Left lung (tissue), 10 donors: ENCODE data around the gene KDSR. TPM values are rescaled to one million over a fixed set of nuclear protein-coding genes. Genes with fewer than 3 reads are reported as not detected.

Experiments
- ATAC-seq: fragments of 200-7000 bp; cut with Tn5 transposase; one replicate; pipeline ENCODE4 v1.9.1; 2020; ENCODE audit warnings: moderate library complexity
- DNase-seq, 4 donors: peaks; one replicate each; pipeline ENCODE4 v3.0.0-alpha.2; 2013 to 2020
- H3K27ac ChIP-seq, 2 donors: fragments of 200-600 bp; sonication (generic) in 1 of 2; one replicate each; pipeline versions ENCODE4 v1.5.0 to v1.8.0; 2020 to 2021
- H3K27me3 ChIP-seq, 2 donors: fragments of 200-600 bp; sonication (generic) in 1 of 2; one replicate each; pipeline versions ENCODE4 v1.5.0 to v1.8.0; 2020 to 2021
- H3K36me3 ChIP-seq, 2 donors: fragments of 200-600 bp; sonication (generic) in 1 of 2; one replicate each; pipeline versions ENCODE4 v1.5.0 to v1.8.0; 2020 to 2021
- H3K4me1 ChIP-seq, 2 donors: fragments of 200-600 bp; one replicate each; pipeline ENCODE4 v1.8.0; 2021
- H3K4me3 ChIP-seq, 2 donors: fragments of 200-600 bp; sonication (generic) in 1 of 2; one replicate each; pipeline versions ENCODE4 v1.5.0 to v1.8.0; 2020 to 2021; ENCODE audit warnings: mild to moderate bottlenecking in 1 of 2
- H3K9me3 ChIP-seq, 2 donors: fragments of 200-600 bp; sonication (generic) in 1 of 2; one replicate each; pipeline versions ENCODE4 v1.5.0 to v1.8.0; 2020 to 2021
- intact Hi-C, 2 donors: fragments of 100-400 bp; cut with DNase I; formaldehyde crosslinking; loops; one replicate each; pipeline versions ENCODE4 v1.11.2 to v1.14.2; 2022
- polyA plus RNA-seq, 6 donors: library from polyadenylated mRNA; unstranded; fragments of 120-200 nt; gene quantifications; one replicate each; pipeline ENCODE4 v1.2.1, GENCODE V29; 2013; ENCODE audit not compliant: insufficient read length in 6 of 6
- total RNA-seq, 2 donors: library from RNA; stranded (reverse); fragmentation: NEBNext Ultra II Directional; extraction: Animal tissue kit (Norgen Biotek cat#: 25700); gene quantifications; one replicate each; pipeline ENCODE4 v1.2.1, GENCODE V29; 2021
- TF ChIP-seq, protein P1 (sequence below), 2 donors: fragments of 200-600 bp; sonication (generic) in 1 of 2; IDR thresholded peaks; one replicate each; pipeline versions ENCODE4 v1.5.0 to v1.8.0; 2021; ENCODE audit warnings: antibody characterized with exemption in 2 of 2
- donor health status: DM: no; HTN: yes; CAD: no.
- donor health status: DM: no; HTN: no; CAD: no.

The KDSR gene
- total and polyA plus RNA-seq, 8 donors, result 41.1 to 70.2 (median 42.4) TPM

- Histone ChIP-seq H3K27me3 (no peaks in the 10 kb centered on the region), H3K4me1 (peaks cover 0 to 16% of the 10 kb centered on the region in 2 donors), H3K4me3 (no peak overlapping the region), H3K9me3 (no peaks in the 10 kb centered on the region), H3K36me3 (no peaks in the 10 kb centered on the region), H3K27ac (no peak overlapping the region)
- no peak for DNase-seq
- TF ChIP-seq, protein P1, sequence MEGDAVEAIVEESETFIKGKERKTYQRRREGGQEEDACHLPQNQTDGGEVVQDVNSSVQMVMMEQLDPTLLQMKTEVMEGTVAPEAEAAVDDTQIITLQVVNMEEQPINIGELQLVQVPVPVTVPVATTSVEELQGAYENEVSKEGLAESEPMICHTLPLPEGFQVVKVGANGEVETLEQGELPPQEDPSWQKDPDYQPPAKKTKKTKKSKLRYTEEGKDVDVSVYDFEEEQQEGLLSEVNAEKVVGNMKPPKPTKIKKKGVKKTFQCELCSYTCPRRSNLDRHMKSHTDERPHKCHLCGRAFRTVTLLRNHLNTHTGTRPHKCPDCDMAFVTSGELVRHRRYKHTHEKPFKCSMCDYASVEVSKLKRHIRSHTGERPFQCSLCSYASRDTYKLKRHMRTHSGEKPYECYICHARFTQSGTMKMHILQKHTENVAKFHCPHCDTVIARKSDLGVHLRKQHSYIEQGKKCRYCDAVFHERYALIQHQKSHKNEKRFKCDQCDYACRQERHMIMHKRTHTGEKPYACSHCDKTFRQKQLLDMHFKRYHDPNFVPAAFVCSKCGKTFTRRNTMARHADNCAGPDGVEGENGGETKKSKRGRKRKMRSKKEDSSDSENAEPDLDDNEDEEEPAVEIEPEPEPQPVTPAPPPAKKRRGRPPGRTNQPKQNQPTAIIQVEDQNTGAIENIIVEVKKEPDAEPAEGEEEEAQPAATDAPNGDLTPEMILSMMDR (IDR thresholded peaks at IDR 0.05), result no peak
- no peak for ATAC-seq
- intact Hi-C loops, result no loop called here
These were observed 69.2 kb downstream of the KDSR start for GRCh38 chr18:63297687-63298399.

DNA sequence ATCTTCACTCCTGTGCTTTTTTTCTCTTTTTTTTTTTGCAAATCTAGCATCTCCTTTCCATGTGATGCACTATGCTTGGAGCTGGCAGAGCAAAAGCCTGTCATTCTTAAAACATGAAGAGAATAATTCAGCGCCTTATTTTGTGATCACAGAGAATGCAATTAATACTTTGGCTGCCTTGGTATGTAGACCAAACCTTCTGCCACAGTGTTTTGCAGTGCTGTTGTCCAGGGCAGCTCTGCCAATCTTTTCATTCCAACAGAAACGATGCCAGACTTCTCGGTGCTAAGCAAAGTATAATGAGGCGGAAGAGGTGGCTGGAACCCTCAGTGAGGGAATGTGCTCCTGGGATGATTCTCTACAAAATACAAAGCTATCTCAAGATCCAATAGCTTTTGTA lies 73.1 kb downstream of the KDSR start:
- no peaks in the 10 kb centered on the region for H3K36me3 ChIP-seq
- ATAC-seq, result no peak
- no peaks in the 10 kb centered on the region for H3K9me3 ChIP-seq
- no peak for DNase-seq
- H3K4me3 ChIP-seq, result no peak overlapping the region
- H3K27me3 ChIP-seq, result no peaks in the 10 kb centered on the region
- intact Hi-C loops, result no loop called here
- H3K27ac ChIP-seq, result no peak overlapping the region
- H3K4me1 ChIP-seq, result peaks cover 0 to 9% of the 10 kb centered on the region in 2 donors
- TF ChIP-seq, protein P1 (IDR thresholded peaks at IDR 0.05), result no peak

- TF ChIP-seq, protein P1 (IDR thresholded peaks at IDR 0.05), result no peak
- Histone ChIP-seq H3K9me3 (no peaks in the 10 kb centered on the region), H3K27ac (no peak overlapping the region), H3K4me1 (peaks cover 1 to 9% of the 10 kb centered on the region in 2 donors), H3K4me3 (no peak overlapping the region), H3K36me3 (no peaks in the 10 kb centered on the region), H3K27me3 (no peaks in the 10 kb centered on the region)
- intact Hi-C loops, result no loop called here
- DNase-seq (peak in 1 of 4 donors; percentile 46), ATAC-seq (no peak)
These were observed 73.9 kb downstream of the KDSR start for GRCh38 chr18:63292831-63293683.

DNA sequence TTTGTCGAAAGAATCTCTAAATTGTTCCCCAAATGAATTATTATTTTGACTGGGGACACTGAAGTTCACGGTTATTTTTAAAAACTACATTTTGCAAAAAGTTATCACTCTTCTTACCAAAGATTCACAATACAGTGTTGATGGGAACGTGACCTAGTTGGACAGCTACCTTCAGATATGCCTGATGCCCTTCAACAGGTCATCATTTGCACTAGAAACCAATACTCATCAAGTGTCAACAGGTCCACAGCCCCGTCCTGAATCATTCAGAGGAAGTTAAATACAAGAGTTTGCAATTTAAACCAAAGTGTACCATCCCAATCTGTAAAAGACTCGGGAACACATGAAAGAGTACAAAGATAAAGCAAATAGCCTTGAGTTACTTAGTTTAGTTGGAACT lies 75.7 kb downstream of the KDSR start:
- no peaks in the 10 kb centered on the region for H3K36me3 ChIP-seq
- peaks cover 8 to 9% of the 10 kb centered on the region in 2 donors for H3K4me1 ChIP-seq
- no peak for DNase-seq
- no peak for ATAC-seq
- no peak overlapping the region for H3K27ac ChIP-seq
- TF ChIP-seq, protein P1 (IDR thresholded peaks at IDR 0.05), result no peak
- H3K27me3 ChIP-seq, result no peaks in the 10 kb centered on the region
- intact Hi-C loops, result no loop called here
- H3K9me3 ChIP-seq, result no peaks in the 10 kb centered on the region
- H3K4me3 ChIP-seq, result no peak overlapping the region

- no peaks in the 10 kb centered on the region for H3K36me3 ChIP-seq
- intact Hi-C loops, result no loop called here
- H3K4me1 ChIP-seq, result peaks cover 8 to 9% of the 10 kb centered on the region in 2 donors
- TF ChIP-seq, protein P1 (IDR thresholded peaks at IDR 0.05), result no peak
- no peak for DNase-seq
- H3K27ac ChIP-seq, result no peak overlapping the region
- H3K27me3 ChIP-seq, result no peaks in the 10 kb centered on the region
- H3K4me3 ChIP-seq, result no peak overlapping the region
- no peaks in the 10 kb centered on the region for H3K9me3 ChIP-seq
- ATAC-seq, result no peak
These were observed 76.2 kb downstream of the KDSR start for GRCh38 chr18:63290821-63291200.
